Adrenal gland (tissue), 12 donors: ENCODE measurements around the gene OR6S1. TPM values are rescaled to one million over a fixed set of nuclear protein-coding genes. Genes with fewer than 3 reads are reported as not detected.

Experiments used
- DNase-seq, 7 donors: peaks; one replicate each; pipeline ENCODE4 v3.0.0-alpha.2; 2019 to 2020
- H3K27ac ChIP-seq, 5 donors: fragments of 200-600 bp; sonication (generic) in 4 of 5; 1 replicate in 3 of 5; 2 replicates in 2 of 5; pipeline versions ENCODE4 v1.5.1 to v1.8.0; 2016 to 2020; ENCODE audit warnings: mild to moderate bottlenecking in 1 of 5
- H3K27me3 ChIP-seq: fragments of 200-600 bp; 2 replicates; pipeline ENCODE4 v1.8.0; 2021
- H3K36me3 ChIP-seq, 2 donors: fragments of 200-600 bp; replicated peaks in 1 of 2; 1 replicate in 1 of 2; 2 replicates in 1 of 2; pipeline versions ENCODE4 v1.5.1 to v1.8.0; 2018 to 2022
- H3K4me1 ChIP-seq, 2 donors: fragments of 200-600 bp; replicated peaks in 1 of 2; 1 replicate in 1 of 2; 2 replicates in 1 of 2; pipeline versions ENCODE4 v1.5.1 to v1.8.0; 2018 to 2021
- H3K4me3 ChIP-seq, 4 donors: fragments of 200-600 bp; sonication (generic) in 3 of 4; one replicate each; pipeline ENCODE4 v1.5.1; 2016 to 2018
- H3K9me3 ChIP-seq, 3 donors: fragments of 200-600 bp; sonication (generic) in 1 of 3; replicated peaks in 1 of 3; 1 replicate in 2 of 3; 2 replicates in 1 of 3; pipeline versions ENCODE4 v1.5.1 to v1.8.0; 2016 to 2021
- POLR2A ChIP-seq, 2 donors: fragments of 450-650 bp; IDR thresholded peaks; one replicate each; pipeline ENCODE4 v1.6.1; 2017; ENCODE audit warnings: antibody characterized with exemption in 2 of 2, mild to moderate bottlenecking in 2 of 2, moderate library complexity in 1 of 2
- whole genome bisulfite sequencing, 4 donors: extraction: QIAGEN DNeasy Blood & Tissue Kit in 2 of 4; methylation state at CpG; one replicate each; pipeline versions ENCODE4 v1.1.5 to v1.1.7; 2013 to 2017; 5-methylcytosine and 5-hydroxymethylcytosine counted together
- intact Hi-C, 2 donors: fragments of 100-400 bp; cut with DNase I; formaldehyde crosslinking; loops; one replicate each; pipeline versions ENCODE4 v1.14.1 to v1.15.0; 2022 to 2023
- polyA plus RNA-seq, 3 donors: library from polyadenylated mRNA; stranded (reverse); fragments of 200-250 nt in 2 of 3; fragments of 350-450 nt in 1 of 3; fragmentation: Illumina TruSeq in 1 of 3; extraction: RNeasy Lipid Tissue Mini Kit (QIAGEN cat#74804) in 1 of 3; gene quantifications; one replicate each; pipeline ENCODE4 v1.2.3, GENCODE V29; 2013 to 2014
- total RNA-seq, 9 donors: library from RNA; depleted of rRNA in 4 of 9; stranded (reverse); fragments of >200 nt in 4 of 9; fragments of 120-200 nt in 1 of 9; fragmentation: NEBNext Ultra II Directional in 1 of 9; extraction: Animal tissue kit (Norgen Biotek cat#: 25700) in 1 of 9; gene quantifications; one replicate each; pipeline versions ENCODE4 v1.1.0 to v1.2.4, GENCODE V29; 2013 to 2023
- TF ChIP-seq, protein P1 (sequence below), 6 experiments: fragments of 450-650 bp in 4 of 6; fragments of 200-600 bp in 2 of 6; sonication (generic) in 1 of 6; IDR thresholded peaks; 1 replicate in 5 of 6; 2 replicates in 1 of 6; pipeline versions ENCODE4 v1.5.1 to v1.8.0; 2016 to 2021; ENCODE audit warnings: antibody characterized with exemption in 6 of 6, mild to moderate bottlenecking in 2 of 6, moderate library complexity in 1 of 6
- donor health status: healthy with polysubstance abuse.
- donor health status: Bipolar disorder and iron deficiency.
- donor health status: DM: yes; HTN: yes; CAD: no.
- donor health status: DM: no; HTN: no; CAD: no.
- donor health status: DM: no; HTN: no; CAD: no.
- donor health status: DM: yes; HTN: yes; CAD: no.

The OR6S1 gene
- total and polyA plus RNA-seq, 12 donors, result not detected

DNA sequence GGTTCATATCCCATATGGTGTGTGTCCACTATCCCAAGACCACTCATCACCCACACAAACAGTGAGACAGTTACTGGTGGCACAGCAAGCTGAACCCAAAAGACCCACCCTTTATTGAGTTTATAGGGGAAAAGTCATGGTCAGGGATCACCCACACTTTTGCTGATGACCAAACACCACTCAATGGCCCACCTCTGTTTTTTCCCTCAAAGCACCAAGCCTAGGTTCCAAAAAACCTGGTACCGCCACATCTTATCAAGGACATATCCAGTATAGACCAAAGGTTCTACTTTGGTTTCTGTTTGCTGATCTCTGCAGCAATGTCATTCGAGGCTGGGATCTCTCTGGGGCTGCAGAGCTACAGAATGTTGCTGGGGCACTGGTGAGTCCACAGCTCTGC is 19.7 kb upstream of the OR6S1 start:
- Histone ChIP-seq H3K27ac (no peak overlapping the region), H3K27me3 (peaks cover 47% of the 10 kb centered on the region), H3K9me3 (no peaks in the 10 kb centered on the region), H3K36me3 (no peaks in the 10 kb centered on the region), H3K4me3 (no peak overlapping the region), H3K4me1 (no peaks in the 10 kb centered on the region)
- TF ChIP-seq, protein P1, sequence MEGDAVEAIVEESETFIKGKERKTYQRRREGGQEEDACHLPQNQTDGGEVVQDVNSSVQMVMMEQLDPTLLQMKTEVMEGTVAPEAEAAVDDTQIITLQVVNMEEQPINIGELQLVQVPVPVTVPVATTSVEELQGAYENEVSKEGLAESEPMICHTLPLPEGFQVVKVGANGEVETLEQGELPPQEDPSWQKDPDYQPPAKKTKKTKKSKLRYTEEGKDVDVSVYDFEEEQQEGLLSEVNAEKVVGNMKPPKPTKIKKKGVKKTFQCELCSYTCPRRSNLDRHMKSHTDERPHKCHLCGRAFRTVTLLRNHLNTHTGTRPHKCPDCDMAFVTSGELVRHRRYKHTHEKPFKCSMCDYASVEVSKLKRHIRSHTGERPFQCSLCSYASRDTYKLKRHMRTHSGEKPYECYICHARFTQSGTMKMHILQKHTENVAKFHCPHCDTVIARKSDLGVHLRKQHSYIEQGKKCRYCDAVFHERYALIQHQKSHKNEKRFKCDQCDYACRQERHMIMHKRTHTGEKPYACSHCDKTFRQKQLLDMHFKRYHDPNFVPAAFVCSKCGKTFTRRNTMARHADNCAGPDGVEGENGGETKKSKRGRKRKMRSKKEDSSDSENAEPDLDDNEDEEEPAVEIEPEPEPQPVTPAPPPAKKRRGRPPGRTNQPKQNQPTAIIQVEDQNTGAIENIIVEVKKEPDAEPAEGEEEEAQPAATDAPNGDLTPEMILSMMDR (IDR thresholded peaks at IDR 0.05), result no peak
- no peak for TF ChIP-seq POLR2A (IDR thresholded peaks at IDR 0.05)
- intact Hi-C loops, result no loop called here
- WGBS, 4 donors, result 64 to 81% (median 72%) methylated on average over 2 of the region's 2 CpGs
- no peak for DNase-seq

DNA sequence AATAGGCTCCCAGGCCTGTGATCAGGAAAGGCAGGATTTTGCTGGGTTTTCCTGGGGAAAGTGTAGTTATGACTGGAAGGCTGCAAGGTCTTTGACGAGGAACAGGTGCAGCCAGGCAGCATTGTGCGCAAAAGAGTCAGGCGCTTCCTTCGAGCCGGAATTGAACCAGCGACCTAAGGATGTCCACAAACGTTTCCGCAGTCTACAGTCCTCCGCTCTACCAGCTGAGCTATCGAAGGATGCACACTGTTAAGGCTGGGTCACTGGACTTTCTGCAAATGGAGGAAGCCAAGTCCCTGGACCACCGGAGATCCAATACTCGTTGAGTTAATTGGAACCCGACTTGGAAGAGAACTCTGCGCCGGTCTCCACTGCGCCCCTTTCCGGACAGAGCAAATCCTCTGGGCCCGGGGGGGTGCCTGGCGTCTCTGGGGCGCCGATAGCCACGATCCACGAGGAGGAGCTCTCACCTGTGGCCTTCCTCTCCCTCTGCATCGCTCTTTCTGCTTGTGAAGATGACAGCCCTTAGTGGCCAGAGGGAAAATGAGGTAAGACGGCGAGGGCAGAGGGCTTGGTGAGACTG is 18.4 kb upstream of the OR6S1 start:
- H3K36me3 ChIP-seq, result no peaks in the 10 kb centered on the region
- WGBS, 4 donors, result 41 to 60% (median 57%) methylated on average over 22 to 26 of the region's 26 CpGs
- intact Hi-C loops, result no loop called here
- no peak for TF ChIP-seq POLR2A (IDR thresholded peaks at IDR 0.05)
- TF ChIP-seq, protein P1 (IDR thresholded peaks at IDR 0.05), result no peak
- peaks cover 53% of the 10 kb centered on the region for H3K27me3 ChIP-seq
- no peaks in the 10 kb centered on the region for H3K4me1 ChIP-seq
- H3K4me3 ChIP-seq, result no peak overlapping the region
- H3K9me3 ChIP-seq, result no peaks in the 10 kb centered on the region
- DNase-seq, result no peak
- no peak overlapping the region for H3K27ac ChIP-seq

GRCh38 chr14:20659336-20659735 is 17.8 kb upstream of the OR6S1 start:
- no peak for TF ChIP-seq POLR2A (IDR thresholded peaks at IDR 0.05)
- TF ChIP-seq, protein P1 (IDR thresholded peaks at IDR 0.05), result no peak
- Histone ChIP-seq H3K27me3 (peaks cover 53% of the 10 kb centered on the region), H3K9me3 (no peaks in the 10 kb centered on the region), H3K4me3 (no peak overlapping the region), H3K27ac (no peak overlapping the region), H3K4me1 (no peaks in the 10 kb centered on the region), H3K36me3 (no peaks in the 10 kb centered on the region)
- intact Hi-C loops, result no loop called here
- no peak for DNase-seq
- WGBS, 4 donors, result 57 to 70% (median 65%) methylated on average over 5 to 6 of the region's 6 CpGs

DNA sequence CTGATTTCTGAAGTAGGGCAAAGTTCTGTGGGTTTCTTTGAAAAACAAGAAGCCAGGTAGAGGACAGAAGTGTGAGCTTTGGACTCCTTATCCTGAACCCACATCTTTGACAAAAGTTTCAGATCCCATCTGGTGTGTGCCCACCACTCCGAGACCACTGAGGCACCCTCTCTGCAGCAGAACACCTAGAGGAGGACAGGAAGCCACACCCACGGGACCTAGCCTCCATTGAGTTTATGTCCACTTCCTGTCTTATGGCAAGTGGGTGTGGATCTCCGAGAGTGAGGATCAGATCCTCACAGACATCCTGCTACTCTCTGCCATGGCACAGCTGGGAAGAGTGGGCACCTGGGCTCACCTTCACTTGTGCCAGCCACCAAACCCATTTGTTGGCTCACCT is 16.8 kb upstream of the OR6S1 start:
- Histone ChIP-seq H3K4me1 (no peaks in the 10 kb centered on the region), H3K27ac (no peak overlapping the region), H3K27me3 (peaks cover 62% of the 10 kb centered on the region), H3K36me3 (no peaks in the 10 kb centered on the region), H3K4me3 (no peak overlapping the region), H3K9me3 (no peaks in the 10 kb centered on the region)
- DNase-seq, result no peak
- WGBS, 4 donors, result 60 to 68% (median 65%) methylated on average over 2 to 3 of the region's 3 CpGs
- TF ChIP-seq POLR2A (IDR thresholded peaks at IDR 0.05), result no peak
- TF ChIP-seq, protein P1 (IDR thresholded peaks at IDR 0.05), result no peak
- intact Hi-C loops, result no loop called here
